Fibroblast of lung (primary cell): ENCODE data around the gene MATK. TPM values are rescaled to one million over a fixed set of nuclear protein-coding genes. Genes with fewer than 3 reads are reported as not detected.

Experiments used
- DNase-seq, 2 donors: peaks; one replicate each; pipeline versions ENCODE4 v3.0.0 to v3.0.0-alpha.2; 2010; ENCODE audit warnings: low read depth in 2 of 2
- H2AFZ ChIP-seq: 2 replicates; pipeline ENCODE4 v1.5.1; 2012; ENCODE audit warnings: low read length, control low read depth, inconsistent platforms
- H3K27ac ChIP-seq: 2 replicates; pipeline ENCODE4 v1.5.1; 2011; ENCODE audit warnings: low read length, control low read depth; ENCODE audit not compliant: insufficient read depth
- H3K27me3 ChIP-seq: 2 replicates; pipeline ENCODE4 v1.5.1; 2011; ENCODE audit warnings: mild to moderate bottlenecking, low read length; ENCODE audit not compliant: control insufficient read depth, insufficient read depth
- H3K36me3 ChIP-seq: 2 replicates; pipeline ENCODE4 v1.5.1; 2011; ENCODE audit warnings: low read length; ENCODE audit not compliant: control insufficient read depth, insufficient read depth
- H3K4me1 ChIP-seq: 2 replicates; pipeline ENCODE4 v1.5.1; 2011; ENCODE audit warnings: low read length; ENCODE audit not compliant: control insufficient read depth, insufficient read depth; ENCODE audit errors: extremely low read depth
- H3K4me2 ChIP-seq: 2 replicates; pipeline ENCODE4 v1.5.1; 2011; ENCODE audit warnings: low read length, control low read depth; ENCODE audit not compliant: insufficient read depth; ENCODE audit errors: extremely low read depth
- H3K4me3 ChIP-seq, 4 experiments: fragments of 200-600 bp in 1 of 4; sonication (generic) in 1 of 4; replicated peaks in 1 of 4; 2 replicates each; pipeline ENCODE4 v1.5.1; 2011 to 2016; ENCODE audit warnings: low read length in 4 of 4, low read depth in 3 of 4, mild to moderate bottlenecking in 3 of 4, control low read depth in 2 of 4, inconsistent platforms in 1 of 4, mixed read lengths in 1 of 4; ENCODE audit not compliant: insufficient read depth in 1 of 4; ENCODE audit errors: control extremely low read depth in 1 of 4
- H3K79me2 ChIP-seq: 2 replicates; pipeline ENCODE4 v1.5.1; 2012; ENCODE audit warnings: mild to moderate bottlenecking, low read length, inconsistent platforms; ENCODE audit not compliant: control insufficient read depth, insufficient read depth
- H3K9ac ChIP-seq: 2 replicates; pipeline ENCODE4 v1.5.1; 2011; ENCODE audit warnings: mild to moderate bottlenecking, low read length, control low read depth; ENCODE audit not compliant: insufficient read depth
- H3K9me3 ChIP-seq: 2 replicates; pipeline ENCODE4 v1.5.1; 2012; ENCODE audit warnings: low read depth, low read length; ENCODE audit not compliant: control insufficient read depth, insufficient read depth
- H4K20me1 ChIP-seq: 2 replicates; pipeline ENCODE4 v1.5.1; 2011; ENCODE audit warnings: low read length; ENCODE audit not compliant: control insufficient read depth, insufficient read depth; ENCODE audit errors: extremely low read depth
- EZH2 ChIP-seq: IDR thresholded peaks from 2 replicates; pipeline ENCODE4 v1.5.1; 2012; ENCODE audit warnings: low read length, control low read depth, mild to moderate bottlenecking; ENCODE audit errors: missing control alignments
- polyA plus RNA-seq, 2 donors: library from polyadenylated mRNA; depleted of rRNA in 1 of 2; stranded (reverse) in 1 of 2; unstranded in 1 of 2; fragments of >200 nt; gene quantifications; 2 replicates each; pipeline ENCODE4 v1.2.1, GENCODE V29; 2011 to 2012; ENCODE audit warnings: missing spikeins in 1 of 2
- total RNA-seq: library from RNA; depleted of rRNA; stranded (reverse); fragments of >200 nt; gene quantifications from 2 replicates; pipeline ENCODE4 v1.2.1, GENCODE V29; 2014
- TF ChIP-seq, protein P1 (sequence below), 2 donors: IDR thresholded peaks in 1 of 2; conservative IDR thresholded peaks in 1 of 2; 1 replicate in 1 of 2; 2 replicates in 1 of 2; pipeline ENCODE4 v1.5.1; 2011 to 2012; ENCODE audit warnings: low read length in 2 of 2, control low read depth in 1 of 2, inconsistent platforms in 1 of 2, low read depth in 1 of 2, mild to moderate bottlenecking in 1 of 2

The MATK gene
- total and polyA plus RNA-seq, 2 donors (not counting 1 experiment from before 2014, with no cell fraction given), result under 0.01 TPM; not detected in 1

DNA sequence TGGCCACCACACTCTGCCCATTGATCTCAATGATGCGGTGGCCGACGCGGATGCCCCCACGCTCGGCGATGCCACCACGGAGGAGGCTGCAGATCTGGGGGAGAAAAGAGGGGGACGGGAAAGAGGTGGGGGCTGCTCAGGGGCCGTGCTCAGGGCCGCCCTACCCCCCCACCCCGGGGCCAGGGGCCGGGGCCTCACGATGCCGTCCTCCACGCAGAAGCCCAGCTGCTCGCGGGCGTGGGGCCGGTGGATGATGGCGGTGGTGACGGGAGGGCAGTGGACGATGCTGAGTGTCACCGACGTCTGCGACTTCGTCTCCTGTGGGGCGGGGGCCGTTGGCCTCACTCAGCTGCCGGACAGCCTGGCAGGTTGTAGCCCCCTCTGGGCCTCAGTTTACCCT is 34.9 kb downstream of the MATK start:
- Histone ChIP-seq H3K9ac (no peak overlapping the region), H3K27ac (no peak overlapping the region), H3K36me3 (peaks cover 1% of the 10 kb centered on the region), H3K27me3 (no peaks in the 10 kb centered on the region), H3K4me1 (no peaks in the 10 kb centered on the region), H3K4me3 (no peak overlapping the region), H3K79me2 (no peaks in the 10 kb centered on the region), H3K4me2 (no peak overlapping the region), H3K9me3 (no peaks in the 10 kb centered on the region), H4K20me1 (no peaks in the 10 kb centered on the region), H2AFZ (no peak overlapping the region)
- TF ChIP-seq, protein P1, sequence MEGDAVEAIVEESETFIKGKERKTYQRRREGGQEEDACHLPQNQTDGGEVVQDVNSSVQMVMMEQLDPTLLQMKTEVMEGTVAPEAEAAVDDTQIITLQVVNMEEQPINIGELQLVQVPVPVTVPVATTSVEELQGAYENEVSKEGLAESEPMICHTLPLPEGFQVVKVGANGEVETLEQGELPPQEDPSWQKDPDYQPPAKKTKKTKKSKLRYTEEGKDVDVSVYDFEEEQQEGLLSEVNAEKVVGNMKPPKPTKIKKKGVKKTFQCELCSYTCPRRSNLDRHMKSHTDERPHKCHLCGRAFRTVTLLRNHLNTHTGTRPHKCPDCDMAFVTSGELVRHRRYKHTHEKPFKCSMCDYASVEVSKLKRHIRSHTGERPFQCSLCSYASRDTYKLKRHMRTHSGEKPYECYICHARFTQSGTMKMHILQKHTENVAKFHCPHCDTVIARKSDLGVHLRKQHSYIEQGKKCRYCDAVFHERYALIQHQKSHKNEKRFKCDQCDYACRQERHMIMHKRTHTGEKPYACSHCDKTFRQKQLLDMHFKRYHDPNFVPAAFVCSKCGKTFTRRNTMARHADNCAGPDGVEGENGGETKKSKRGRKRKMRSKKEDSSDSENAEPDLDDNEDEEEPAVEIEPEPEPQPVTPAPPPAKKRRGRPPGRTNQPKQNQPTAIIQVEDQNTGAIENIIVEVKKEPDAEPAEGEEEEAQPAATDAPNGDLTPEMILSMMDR (conservative IDR thresholded peaks at IDR 0.05 in 1 of 2, IDR thresholded peaks at IDR 0.05 in 1 of 2; ENCODE audit: low read depth in 1 of 2, low read length in 2 of 2), result no peak
- no peak for TF ChIP-seq EZH2
- DNase-seq, result no peak

DNA sequence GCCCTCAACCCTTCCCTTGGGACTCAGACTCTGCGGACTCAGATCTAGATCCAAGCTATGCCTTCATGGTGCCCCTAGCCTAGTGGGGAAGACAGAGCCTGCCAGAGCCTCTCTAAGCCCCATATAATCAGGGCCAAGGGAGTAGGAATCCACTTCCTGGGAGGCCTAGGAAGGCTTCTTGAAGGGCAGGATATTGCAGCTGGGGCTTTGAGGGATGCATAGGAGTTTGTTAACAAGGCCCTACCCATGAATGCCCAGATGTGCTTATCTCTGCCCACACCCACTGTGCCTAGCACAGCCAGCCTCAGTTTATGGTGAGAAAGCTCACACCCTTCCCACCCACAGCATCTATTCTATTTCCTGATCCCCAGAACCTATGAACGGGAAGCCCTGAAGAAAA is 36.0 kb downstream of the MATK start:
- Histone ChIP-seq H3K79me2 (no peaks in the 10 kb centered on the region), H3K9me3 (no peaks in the 10 kb centered on the region), H3K36me3 (peaks cover 1% of the 10 kb centered on the region), H3K27ac (no peak overlapping the region), H2AFZ (no peak overlapping the region), H3K4me3 (no peak overlapping the region), H3K27me3 (no peaks in the 10 kb centered on the region), H3K4me2 (no peak overlapping the region), H3K9ac (no peak overlapping the region), H3K4me1 (no peaks in the 10 kb centered on the region), H4K20me1 (no peaks in the 10 kb centered on the region)
- TF ChIP-seq, protein P1 (conservative IDR thresholded peaks at IDR 0.05 in 1 of 2, IDR thresholded peaks at IDR 0.05 in 1 of 2; ENCODE audit: low read depth in 1 of 2, low read length in 2 of 2), result no peak
- TF ChIP-seq EZH2, result no peak
- DNase-seq, result no peak

DNA sequence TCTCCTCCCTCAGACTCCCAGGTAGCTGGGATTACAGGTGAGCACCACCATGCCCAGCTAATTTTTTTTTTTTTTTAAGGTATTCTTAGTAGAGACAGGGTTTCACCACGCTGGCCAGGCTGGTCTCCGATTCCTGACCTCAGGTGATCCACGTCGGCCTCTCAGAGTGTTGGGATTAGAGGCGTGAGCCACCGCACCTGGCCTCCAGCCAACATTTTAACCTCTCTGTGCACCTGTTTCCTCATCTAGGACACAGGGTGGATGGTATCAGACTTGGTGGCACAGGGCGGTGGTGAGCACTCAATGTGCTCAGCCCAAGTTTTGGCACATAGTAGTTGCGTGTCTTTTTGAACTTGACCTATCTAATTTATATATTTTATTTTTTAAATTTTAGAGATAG is 37.2 kb downstream of the MATK start:
- H3K27me3 ChIP-seq, result no peaks in the 10 kb centered on the region
- no peaks in the 10 kb centered on the region for H3K9me3 ChIP-seq
- no peaks in the 10 kb centered on the region for H3K4me1 ChIP-seq
- H3K4me2 ChIP-seq, result no peak overlapping the region
- H3K79me2 ChIP-seq, result no peaks in the 10 kb centered on the region
- no peaks in the 10 kb centered on the region for H4K20me1 ChIP-seq
- H3K36me3 ChIP-seq, result peaks cover 1% of the 10 kb centered on the region
- H3K9ac ChIP-seq, result no peak overlapping the region
- no peak for TF ChIP-seq EZH2
- TF ChIP-seq, protein P1 (conservative IDR thresholded peaks at IDR 0.05 in 1 of 2, IDR thresholded peaks at IDR 0.05 in 1 of 2; ENCODE audit: low read depth in 1 of 2, low read length in 2 of 2), result no peak
- H3K4me3 ChIP-seq, result no peak overlapping the region
- DNase-seq, result no peak
- no peak overlapping the region for H2AFZ ChIP-seq
- H3K27ac ChIP-seq, result no peak overlapping the region
